Progenitor cell of endocrine pancreas (in vitro differentiated cells): ENCODE measurements around the gene CRTAC1. TPM values are rescaled to one million over a fixed set of nuclear protein-coding genes. Genes with fewer than 3 reads are reported as not detected.

Source experiments
- DNase-seq: peaks from one replicate; pipeline ENCODE4 v3.0.0; 2021; ENCODE audit warnings: low spot score; ENCODE audit not compliant: unreplicated experiment
- H3K27ac Mint-ChIP-seq: 2 replicates; pipeline ENCODE4 v1.8.0; 2021; ENCODE audit warnings: mild to moderate bottlenecking, moderate library complexity, mixed read lengths
- H3K27me3 Mint-ChIP-seq: 2 replicates; pipeline ENCODE4 v1.8.0; 2021; ENCODE audit warnings: mixed read lengths
- H3K36me3 Mint-ChIP-seq: 2 replicates; pipeline ENCODE4 v1.8.0; 2022; ENCODE audit warnings: mixed read lengths; ENCODE audit not compliant: insufficient read depth
- H3K4me1 Mint-ChIP-seq: 2 replicates; pipeline ENCODE4 v1.8.0; 2021; ENCODE audit warnings: low read depth, mixed read lengths
- H3K4me3 Mint-ChIP-seq: 2 replicates; pipeline ENCODE4 v1.8.0; 2021; ENCODE audit warnings: low read depth, mild to moderate bottlenecking, moderate library complexity, mixed read lengths
- H3K9me3 Mint-ChIP-seq: 2 replicates; pipeline ENCODE4 v1.8.0; 2021; ENCODE audit warnings: low read depth, mixed read lengths
- CTCF ChIP-seq: fragments of 200-600 bp; sonication (generic); IDR thresholded peaks from one replicate; pipeline ENCODE4 v1.5.0; 2021; ENCODE audit warnings: antibody characterized with exemption, mild to moderate bottlenecking; ENCODE audit not compliant: unreplicated experiment
- total RNA-seq: library from RNA; stranded (reverse); gene quantifications from 2 replicates; pipeline ENCODE4 v1.2.1, GENCODE V29; 2021

The CRTAC1 gene
- total RNA-seq, 1 donor from 2014 or later = 4.6 TPM

GRCh38 chr10:97926055-97926454, 104.4 kb downstream of the CRTAC1 start:
- no peaks in the 10 kb centered on the region for H3K4me1 Mint-ChIP-seq

GRCh38 chr10:97925308-97925938, 105.0 kb downstream of the CRTAC1 start:
- Mint-ChIP-seq H3K4me3 (no peak overlapping the region), H3K4me1 (peaks cover 2% of the 10 kb centered on the region), H3K36me3 (no peaks in the 10 kb centered on the region), H3K27ac (peak overlapping the region; percentile 50), H3K27me3 (peaks cover 46% of the 10 kb centered on the region), H3K9me3 (no peaks in the 10 kb centered on the region)
- DNase-seq = no peak
- TF ChIP-seq CTCF = no peak

More at GRCh38 chr10:97926055-97926454, 104.4 kb downstream of the CRTAC1 start:
- Mint-ChIP-seq H3K27ac (no peak overlapping the region), H3K4me3 (no peak overlapping the region), H3K36me3 (no peaks in the 10 kb centered on the region), H3K9me3 (no peaks in the 10 kb centered on the region), H3K27me3 (peaks cover 48% of the 10 kb centered on the region)
- no peak for DNase-seq
- TF ChIP-seq CTCF = no peak

- Mint-ChIP-seq H3K27ac (no peak overlapping the region), H3K4me3 (no peak overlapping the region), H3K9me3 (no peaks in the 10 kb centered on the region), H3K27me3 (peaks cover 44% of the 10 kb centered on the region), H3K4me1 (peaks cover 2% of the 10 kb centered on the region), H3K36me3 (no peaks in the 10 kb centered on the region)
- TF ChIP-seq CTCF = no peak
- DNase-seq = no peak
These were observed 105.7 kb downstream of the CRTAC1 start for GRCh38 chr10:97924678-97925077.

- peaks cover 2% of the 10 kb centered on the region for H3K4me1 Mint-ChIP-seq
- no peak for TF ChIP-seq CTCF
- no peak overlapping the region for H3K4me3 Mint-ChIP-seq
- no peak overlapping the region for H3K27ac Mint-ChIP-seq
- DNase-seq = no peak
- H3K9me3 Mint-ChIP-seq = no peaks in the 10 kb centered on the region
- H3K27me3 Mint-ChIP-seq = peaks cover 36% of the 10 kb centered on the region
- no peaks in the 10 kb centered on the region for H3K36me3 Mint-ChIP-seq
These were observed 106.9 kb downstream of the CRTAC1 start for GRCh38 chr10:97923476-97923875.

- Mint-ChIP-seq H3K9me3 (no peaks in the 10 kb centered on the region), H3K27ac (no peak overlapping the region), H3K36me3 (no peaks in the 10 kb centered on the region), H3K4me3 (no peak overlapping the region), H3K4me1 (peaks cover 5% of the 10 kb centered on the region), H3K27me3 (peaks cover 35% of the 10 kb centered on the region)
- no peak for TF ChIP-seq CTCF
- no peak for DNase-seq
These were observed 107.4 kb downstream of the CRTAC1 start for GRCh38 chr10:97923057-97923456.
